DMS153 treated with DMSO at 0.1 percent for 48 hours (cell line): ENCODE data around the gene PODN.

Source experiments
- DNase-seq: peaks from one replicate; lab custom pipeline; 2025; ENCODE audit not compliant: unreplicated experiment; lab: John Stamatoyannopoulos, UW

The PODN gene

GRCh38 chr1:53050310-53050709 lies 11.7 kb upstream of the PODN start:
- DNase-seq, result no peak

- no peak for DNase-seq
These were observed 10.3 kb upstream of the PODN start for GRCh38 chr1:53051676-53052075.

- DNase-seq, result no peak
These were observed 4.9 kb upstream of the PODN start for GRCh38 chr1:53057127-53057526.

GRCh38 chr1:53060579-53060978 lies 1.4 kb upstream of the PODN start:
- DNase-seq, result no peak

GRCh38 chr1:53061123-53061858 lies 722 bp upstream of the PODN start:
- DNase-seq, result no peak

- no peak for DNase-seq
These were observed 937 bp downstream of the PODN start for GRCh38 chr1:53062708-53063591.

GRCh38 chr1:53063744-53064515 lies 1.9 kb downstream of the PODN start:
- DNase-seq, result no peak

GRCh38 chr1:53065391-53065790 lies 3.4 kb downstream of the PODN start:
- DNase-seq, result no peak

- DNase-seq, result no peak
These were observed 4.5 kb downstream of the PODN start for GRCh38 chr1:53066488-53066887.

- DNase-seq, result no peak
These were observed 5.1 kb downstream of the PODN start for GRCh38 chr1:53066891-53067738.

- DNase-seq, result no peak
These were observed 5.9 kb downstream of the PODN start for GRCh38 chr1:53067886-53068285.

- DNase-seq, result no peak
These were observed 6.5 kb downstream of the PODN start for GRCh38 chr1:53068314-53069099.

- DNase-seq, result no peak
These were observed 7.3 kb downstream of the PODN start for GRCh38 chr1:53069265-53069662.

- no peak for DNase-seq
These were observed 7.8 kb downstream of the PODN start for GRCh38 chr1:53069663-53070327.

GRCh38 chr1:53070621-53071020 lies 8.6 kb downstream of the PODN start:
- no peak for DNase-seq

- DNase-seq, result no peak
These were observed 9.3 kb downstream of the PODN start for GRCh38 chr1:53071167-53071865.

GRCh38 chr1:53071915-53072314 lies 9.9 kb downstream of the PODN start:
- no peak for DNase-seq

GRCh38 chr1:53073287-53073686 lies 11.3 kb downstream of the PODN start:
- no peak for DNase-seq

- no peak for DNase-seq
These were observed 11.9 kb downstream of the PODN start for GRCh38 chr1:53073868-53074311.
